Neutrophil (primary cell): ENCODE data around the gene CD55.

Experiments used
- H3K27ac ChIP-seq: fragments of 200-600 bp; sonication (generic); 2 replicates; pipeline ENCODE4 v1.5.1; 2016; ENCODE audit warnings: mild to moderate bottlenecking, moderate library complexity
- H3K27me3 ChIP-seq: fragments of 200-600 bp; sonication (generic); 2 replicates; pipeline ENCODE4 v1.6.0; 2016; ENCODE audit warnings: mild to moderate bottlenecking
- H3K36me3 ChIP-seq: fragments of 200-600 bp; sonication (generic); 2 replicates; pipeline ENCODE4 v1.5.1; 2017
- H3K4me1 ChIP-seq, 2 experiments: fragments of 200-600 bp in 1 of 2; sonication (generic) in 1 of 2; 1 replicate in 1 of 2; 2 replicates in 1 of 2; pipeline versions ENCODE4 v1.5.1 to v1.6.1; 2013 to 2016; ENCODE audit warnings: low read depth in 1 of 2, low read length in 1 of 2, mild to moderate bottlenecking in 1 of 2, moderate library complexity in 1 of 2; ENCODE audit not compliant: control insufficient read depth in 1 of 2, insufficient read depth in 1 of 2
- H3K4me3 ChIP-seq, 2 experiments: fragments of 200-600 bp in 1 of 2; sonication (generic) in 1 of 2; 1 replicate in 1 of 2; 2 replicates in 1 of 2; pipeline ENCODE4 v1.5.1; 2013 to 2016; ENCODE audit warnings: low read depth in 1 of 2, low read length in 1 of 2, mild to moderate bottlenecking in 1 of 2, moderate library complexity in 1 of 2
- H3K9me3 ChIP-seq: fragments of 200-600 bp; sonication (generic); 2 replicates; pipeline ENCODE4 v1.5.1; 2016
- TF ChIP-seq, protein P1 (sequence below): fragments of 200-600 bp; sonication (generic); IDR thresholded peaks from 2 replicates; pipeline ENCODE4 v1.5.1; 2016; ENCODE audit warnings: antibody characterized with exemption

The CD55 gene

DNA sequence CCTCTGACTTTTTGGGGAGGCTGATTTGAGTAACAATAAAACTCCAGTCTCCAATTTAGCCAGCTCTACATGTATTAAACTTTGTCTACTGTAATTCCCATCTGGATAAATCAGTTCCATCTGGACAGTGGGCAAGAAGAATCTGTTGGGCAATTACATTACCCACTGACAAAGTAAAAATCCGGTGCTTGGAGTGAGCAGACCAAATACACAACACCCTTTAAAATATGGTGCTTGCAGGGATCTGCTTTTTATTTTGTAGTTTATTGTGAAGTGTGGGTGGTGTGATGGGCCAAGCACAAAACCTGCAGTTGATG is 8.9 kb upstream of the CD55 start:
- Histone ChIP-seq H3K4me3 (no peak overlapping the region), H3K9me3 (no peaks in the 10 kb centered on the region), H3K27ac (no peak overlapping the region), H3K27me3 (no peaks in the 10 kb centered on the region), H3K4me1 (peaks cover 60 to 61% of the 10 kb centered on the region in 2 experiments), H3K36me3 (no peaks in the 10 kb centered on the region)
- TF ChIP-seq, protein P1, sequence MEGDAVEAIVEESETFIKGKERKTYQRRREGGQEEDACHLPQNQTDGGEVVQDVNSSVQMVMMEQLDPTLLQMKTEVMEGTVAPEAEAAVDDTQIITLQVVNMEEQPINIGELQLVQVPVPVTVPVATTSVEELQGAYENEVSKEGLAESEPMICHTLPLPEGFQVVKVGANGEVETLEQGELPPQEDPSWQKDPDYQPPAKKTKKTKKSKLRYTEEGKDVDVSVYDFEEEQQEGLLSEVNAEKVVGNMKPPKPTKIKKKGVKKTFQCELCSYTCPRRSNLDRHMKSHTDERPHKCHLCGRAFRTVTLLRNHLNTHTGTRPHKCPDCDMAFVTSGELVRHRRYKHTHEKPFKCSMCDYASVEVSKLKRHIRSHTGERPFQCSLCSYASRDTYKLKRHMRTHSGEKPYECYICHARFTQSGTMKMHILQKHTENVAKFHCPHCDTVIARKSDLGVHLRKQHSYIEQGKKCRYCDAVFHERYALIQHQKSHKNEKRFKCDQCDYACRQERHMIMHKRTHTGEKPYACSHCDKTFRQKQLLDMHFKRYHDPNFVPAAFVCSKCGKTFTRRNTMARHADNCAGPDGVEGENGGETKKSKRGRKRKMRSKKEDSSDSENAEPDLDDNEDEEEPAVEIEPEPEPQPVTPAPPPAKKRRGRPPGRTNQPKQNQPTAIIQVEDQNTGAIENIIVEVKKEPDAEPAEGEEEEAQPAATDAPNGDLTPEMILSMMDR = no peak

- Histone ChIP-seq H3K9me3 (no peaks in the 10 kb centered on the region), H3K27ac (no peak overlapping the region), H3K4me3 (no peak overlapping the region), H3K4me1 (peaks cover 63 to 64% of the 10 kb centered on the region in 2 experiments), H3K27me3 (no peaks in the 10 kb centered on the region), H3K36me3 (no peaks in the 10 kb centered on the region)
- TF ChIP-seq, protein P1 = no peak
Measured at GRCh38 chr1:207313131-207313530, 8.3 kb upstream of the CD55 start.

- Histone ChIP-seq H3K27ac (no peak overlapping the region), H3K36me3 (no peaks in the 10 kb centered on the region), H3K4me3 (no peak overlapping the region), H3K27me3 (no peaks in the 10 kb centered on the region), H3K9me3 (no peaks in the 10 kb centered on the region), H3K4me1 (peaks cover 63 to 64% of the 10 kb centered on the region in 2 experiments)
- TF ChIP-seq, protein P1 = no peak
Measured at GRCh38 chr1:207314816-207315215, 6.7 kb upstream of the CD55 start.

- Histone ChIP-seq H3K4me1 (peaks cover 63 to 64% of the 10 kb centered on the region in 2 experiments), H3K27me3 (no peaks in the 10 kb centered on the region), H3K9me3 (no peaks in the 10 kb centered on the region), H3K36me3 (no peaks in the 10 kb centered on the region), H3K4me3 (no peak overlapping the region), H3K27ac (peak overlapping the region; percentile 98)
- TF ChIP-seq, protein P1 = no peak
Measured at GRCh38 chr1:207315435-207315834, 6.0 kb upstream of the CD55 start.

DNA sequence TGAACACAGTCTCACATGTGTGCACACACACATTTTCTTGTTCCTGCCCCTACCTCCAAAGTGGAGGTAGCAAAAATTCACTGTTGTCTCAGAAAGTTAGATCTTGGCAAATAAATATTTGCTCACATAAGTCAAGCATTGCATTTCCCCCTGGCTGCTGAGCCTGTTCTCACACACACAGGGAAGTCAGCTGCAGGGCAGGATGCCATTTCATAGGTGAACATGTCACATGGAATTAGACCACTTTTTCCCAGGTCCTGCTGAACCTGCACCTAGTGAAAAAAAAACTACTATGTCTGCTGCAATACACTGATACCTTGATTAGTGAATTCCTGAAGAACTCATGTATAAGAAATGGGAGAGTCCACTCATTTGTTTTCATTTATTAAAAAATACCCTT is 5.3 kb upstream of the CD55 start:
- Histone ChIP-seq H3K4me1 (peaks cover 67 to 68% of the 10 kb centered on the region in 2 experiments), H3K27ac (peak overlapping the region; percentile 98), H3K4me3 (peak overlapping the region; percentile 2 to 29), H3K9me3 (no peaks in the 10 kb centered on the region), H3K36me3 (no peaks in the 10 kb centered on the region), H3K27me3 (no peaks in the 10 kb centered on the region)
- TF ChIP-seq, protein P1 = no peak
